SK-N-MC (cell line): ENCODE measurements around the gene LDHAL6B.

Experiments
- DNase-seq: peaks from one replicate; pipeline ENCODE4 v3.0.0-alpha.2; 2011; ENCODE audit warnings: low read depth, low spot score
- H3K27ac ChIP-seq: fragments of 200-600 bp; sonication (generic); 2 replicates; pipeline ENCODE4 v1.5.1; 2016; ENCODE audit warnings: mixed run types
- H3K36me3 ChIP-seq: fragments of 200-600 bp; sonication (generic); 2 replicates; pipeline ENCODE4 v1.6.1; 2017; ENCODE audit warnings: antibody characterized with exemption, low read length, mixed read lengths; ENCODE audit not compliant: insufficient read depth
- H3K4me3 ChIP-seq: fragments of 200-600 bp; sonication (generic); 2 replicates; pipeline ENCODE4 v1.5.1; 2016
- H3K9ac ChIP-seq: fragments of 200-600 bp; sonication (generic); 2 replicates; pipeline ENCODE4 v1.8.0; 2017; ENCODE audit warnings: mixed run types, mixed read lengths; ENCODE audit not compliant: insufficient read length
- H3K9me3 ChIP-seq: fragments of 200-600 bp; sonication (generic); 2 replicates; pipeline ENCODE4 v1.6.1; 2017; ENCODE audit warnings: low read depth, mild to moderate bottlenecking, antibody characterized with exemption, low read length, moderate library complexity, mixed read lengths
- EZH2 ChIP-seq: fragments of 200-600 bp; sonication (generic); IDR thresholded peaks from one replicate; pipeline ENCODE4 v1.6.1; 2017; ENCODE audit warnings: antibody characterized with exemption
- FOXP2 ChIP-seq: optimal IDR thresholded peaks from 2 replicates; pipeline ENCODE3; 2011; ENCODE audit warnings: mild to moderate bottlenecking, moderate library complexity; ENCODE audit not compliant: insufficient read depth; ENCODE audit errors: extremely low read length, control extremely low read depth
- POLR2AphosphoS5 ChIP-seq: IDR thresholded peaks from 2 replicates; pipeline ENCODE4 v1.6.1; 2012; ENCODE audit warnings: mild to moderate bottlenecking, low read depth, low read length, borderline replicate concordance

LDHAL6B gene

DNA sequence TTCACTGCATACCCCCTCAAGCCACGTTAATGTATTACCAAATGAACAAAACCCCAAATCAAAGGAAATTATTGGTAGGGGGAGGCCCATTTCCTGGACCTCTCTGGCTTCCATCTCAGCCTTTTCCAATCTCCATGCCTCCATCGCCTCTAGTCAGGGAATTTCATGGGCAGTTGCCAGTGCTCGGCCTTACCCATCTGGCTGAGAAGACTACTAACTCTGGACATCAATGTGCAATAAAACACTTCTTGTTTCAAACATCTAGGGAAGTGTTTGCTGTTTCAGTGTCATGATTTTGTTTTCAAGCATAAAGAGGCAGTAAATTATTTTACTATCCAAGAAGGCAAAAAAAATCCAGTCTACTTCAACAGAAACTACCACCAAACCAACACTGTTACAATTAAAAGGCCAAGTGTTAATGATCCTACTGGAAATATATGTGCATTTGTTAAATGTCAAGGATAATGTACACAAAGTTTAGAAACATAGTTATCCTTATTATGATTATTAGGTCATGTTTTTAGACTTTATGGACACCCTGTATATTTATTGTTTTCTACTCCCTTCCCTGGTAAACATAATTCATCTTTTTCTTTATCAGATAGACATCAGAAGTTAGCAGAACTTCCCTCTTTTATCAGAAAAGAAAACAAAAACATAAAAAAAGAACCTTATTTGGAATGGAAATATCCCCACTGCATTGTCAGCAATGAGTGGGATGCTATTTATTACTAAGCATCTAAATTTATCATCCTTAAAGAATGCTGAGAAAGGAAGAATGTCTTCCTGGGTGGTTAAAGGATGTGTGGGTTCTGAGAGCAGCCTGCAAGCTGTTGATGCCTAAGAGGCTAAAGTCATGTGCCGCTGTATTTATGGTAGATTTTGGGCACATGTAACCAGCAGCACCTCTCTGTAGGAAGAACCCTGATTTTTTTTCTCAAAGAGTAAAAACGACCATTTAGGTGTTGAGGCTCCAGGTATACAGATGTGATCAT lies 15.2 kb downstream of the LDHAL6B start:
- Histone ChIP-seq H3K36me3 (no peaks in the 10 kb centered on the region), H3K4me3 (no peak overlapping the region), H3K9me3 (no peaks in the 10 kb centered on the region), H3K27ac (no peak overlapping the region), H3K9ac (no peak overlapping the region)
- no peak for DNase-seq
- TF ChIP-seq EZH2 (no peak), POLR2AphosphoS5 (no peak), FOXP2 (no peak)

DNA sequence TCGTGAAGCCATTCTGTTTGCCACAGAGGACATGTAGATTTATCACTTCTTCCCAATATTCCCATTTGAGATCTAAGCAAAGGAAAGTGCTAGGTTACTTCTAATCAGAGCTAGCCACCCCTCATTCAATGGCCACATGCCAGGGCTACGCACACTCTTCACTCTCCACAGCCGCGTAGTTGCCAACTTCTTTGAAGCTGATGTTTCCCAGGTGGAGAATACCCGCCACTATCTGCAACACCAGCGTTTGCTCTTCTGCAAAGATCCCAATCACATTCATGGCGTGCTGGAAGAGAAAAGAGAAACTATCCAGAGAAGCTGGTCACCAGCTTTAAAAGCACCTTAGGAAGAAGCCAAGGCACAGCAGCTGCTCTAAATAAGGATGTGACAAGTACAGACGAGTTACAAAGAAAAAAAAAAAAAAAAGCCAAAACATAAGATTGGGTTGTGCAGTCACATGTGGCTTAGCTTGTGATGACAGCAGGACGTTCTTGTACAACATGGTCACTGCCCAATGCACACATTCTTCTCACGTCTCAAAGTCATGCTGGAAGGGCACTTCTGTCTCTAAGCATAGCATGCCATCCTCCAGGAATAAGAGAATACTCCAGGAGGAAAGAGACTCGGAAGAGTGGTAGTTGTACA lies 16.4 kb downstream of the LDHAL6B start:
- H3K27ac ChIP-seq, result no peak overlapping the region
- H3K36me3 ChIP-seq, result no peaks in the 10 kb centered on the region
- no peak overlapping the region for H3K9ac ChIP-seq
- no peak overlapping the region for H3K4me3 ChIP-seq
- no peaks in the 10 kb centered on the region for H3K9me3 ChIP-seq
- DNase-seq, result no peak
- TF ChIP-seq POLR2AphosphoS5, result no peak
- no peak for TF ChIP-seq FOXP2
- TF ChIP-seq EZH2, result no peak

GRCh38 chr15:59223736-59224135 lies 17.1 kb downstream of the LDHAL6B start:
- no peaks in the 10 kb centered on the region for H3K9me3 ChIP-seq
- H3K9ac ChIP-seq, result no peak overlapping the region
- no peak for DNase-seq
- no peak for TF ChIP-seq POLR2AphosphoS5
- TF ChIP-seq EZH2, result no peak
- no peak for TF ChIP-seq FOXP2
- no peaks in the 10 kb centered on the region for H3K36me3 ChIP-seq
- H3K27ac ChIP-seq, result no peak overlapping the region
- no peak overlapping the region for H3K4me3 ChIP-seq

DNA sequence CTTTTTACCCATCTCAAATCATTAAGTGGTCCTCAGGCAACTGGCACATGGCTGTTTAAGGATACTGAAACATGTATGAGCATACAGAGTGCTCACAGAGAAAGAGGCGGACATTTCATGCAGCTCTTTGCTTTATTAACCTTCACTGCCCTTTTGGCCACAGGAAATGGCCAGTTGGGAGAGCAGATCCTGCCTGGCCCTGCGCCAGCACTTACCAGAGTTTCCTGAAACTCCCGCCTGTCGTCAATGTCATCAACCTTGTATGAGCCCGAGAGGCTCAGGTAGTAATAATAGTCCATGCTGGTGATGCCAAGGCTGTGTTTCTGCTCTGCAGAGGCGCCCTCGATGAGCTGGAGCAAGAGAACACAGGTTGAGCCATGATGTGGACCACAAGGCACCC lies 17.8 kb downstream of the LDHAL6B start:
- Histone ChIP-seq H3K9me3 (no peaks in the 10 kb centered on the region), H3K9ac (no peak overlapping the region), H3K27ac (no peak overlapping the region), H3K36me3 (no peaks in the 10 kb centered on the region), H3K4me3 (no peak overlapping the region)
- no peak for TF ChIP-seq EZH2
- no peak for TF ChIP-seq POLR2AphosphoS5
- TF ChIP-seq FOXP2, result no peak
- no peak for DNase-seq

GRCh38 chr15:59227021-59227420 lies 20.4 kb downstream of the LDHAL6B start:
- Histone ChIP-seq H3K36me3 (no peaks in the 10 kb centered on the region), H3K27ac (no peak overlapping the region), H3K4me3 (no peak overlapping the region), H3K9ac (no peak overlapping the region), H3K9me3 (no peaks in the 10 kb centered on the region)
- DNase-seq, result no peak
- TF ChIP-seq POLR2AphosphoS5, result no peak
- TF ChIP-seq FOXP2, result no peak
- TF ChIP-seq EZH2, result no peak

- Histone ChIP-seq H3K9me3 (no peaks in the 10 kb centered on the region), H3K36me3 (no peaks in the 10 kb centered on the region), H3K4me3 (no peak overlapping the region), H3K27ac (no peak overlapping the region), H3K9ac (no peak overlapping the region)
- TF ChIP-seq POLR2AphosphoS5 (no peak), EZH2 (no peak), FOXP2 (no peak)
- DNase-seq, result no peak
Observed at GRCh38 chr15:59229015-59229414, 22.4 kb downstream of the LDHAL6B start.

- Histone ChIP-seq H3K4me3 (no peak overlapping the region), H3K36me3 (no peaks in the 10 kb centered on the region), H3K9ac (no peak overlapping the region), H3K27ac (no peak overlapping the region), H3K9me3 (no peaks in the 10 kb centered on the region)
- DNase-seq, result no peak
- TF ChIP-seq FOXP2 (no peak), POLR2AphosphoS5 (no peak), EZH2 (no peak)
Observed at GRCh38 chr15:59229453-59229852, 22.8 kb downstream of the LDHAL6B start.

- TF ChIP-seq FOXP2 (no peak), POLR2AphosphoS5 (no peak), EZH2 (no peak)
- no peaks in the 10 kb centered on the region for H3K9me3 ChIP-seq
- no peak overlapping the region for H3K4me3 ChIP-seq
- DNase-seq, result no peak
- H3K27ac ChIP-seq, result no peak overlapping the region
- no peaks in the 10 kb centered on the region for H3K36me3 ChIP-seq
- no peak overlapping the region for H3K9ac ChIP-seq
Observed at GRCh38 chr15:59230531-59231055, 23.9 kb downstream of the LDHAL6B start.

- TF ChIP-seq FOXP2, result no peak
- TF ChIP-seq EZH2, result no peak
- no peak for TF ChIP-seq POLR2AphosphoS5
- DNase-seq, result no peak
- H3K36me3 ChIP-seq, result no peaks in the 10 kb centered on the region
- no peaks in the 10 kb centered on the region for H3K9me3 ChIP-seq
- H3K4me3 ChIP-seq, result no peak overlapping the region
- no peak overlapping the region for H3K27ac ChIP-seq
- no peak overlapping the region for H3K9ac ChIP-seq
Observed at GRCh38 chr15:59232476-59232875, 25.8 kb downstream of the LDHAL6B start.
